CD4-positive, alpha-beta T cell treated with Interleukin-15 for 4 hours (primary cell): ENCODE data around the gene TUBB1.

Experiments used
- DNase-seq: peaks from one replicate; pipeline ENCODE4 v3.0.0-alpha.2; 2020; ENCODE audit warnings: low spot score

Gene TUBB1

GRCh38 chr20:59042796-59043631, 23.8 kb downstream of the TUBB1 start:
- peak; percentile 95 for DNase-seq

GRCh38 chr20:59043698-59044097, 24.5 kb downstream of the TUBB1 start:
- peak; percentile 12 for DNase-seq

- no peak for DNase-seq
These were observed 25.1 kb downstream of the TUBB1 start for GRCh38 chr20:59044295-59044694.

GRCh38 chr20:59044796-59045195, 25.6 kb downstream of the TUBB1 start:
- no peak for DNase-seq

GRCh38 chr20:59046862-59047261, 27.6 kb downstream of the TUBB1 start:
- DNase-seq = no peak

GRCh38 chr20:59047938-59048680, 28.9 kb downstream of the TUBB1 start:
- DNase-seq = no peak

GRCh38 chr20:59048681-59049030, 29.4 kb downstream of the TUBB1 start:
- DNase-seq = no peak

- no peak for DNase-seq
These were observed 31.2 kb downstream of the TUBB1 start for GRCh38 chr20:59050437-59050836.

GRCh38 chr20:59051666-59052185, 32.5 kb downstream of the TUBB1 start:
- no peak for DNase-seq

- peak; percentile 37 for DNase-seq
These were observed 36.1 kb downstream of the TUBB1 start for GRCh38 chr20:59055302-59055701.

GRCh38 chr20:59062081-59062480, 42.9 kb downstream of the TUBB1 start:
- no peak for DNase-seq

- DNase-seq = no peak
These were observed 44.4 kb downstream of the TUBB1 start for GRCh38 chr20:59063358-59064213.

- no peak for DNase-seq
These were observed 45.0 kb downstream of the TUBB1 start for GRCh38 chr20:59064214-59064722.

- no peak for DNase-seq
These were observed 49.3 kb downstream of the TUBB1 start for GRCh38 chr20:59068534-59068933.

GRCh38 chr20:59069026-59069425, 49.8 kb downstream of the TUBB1 start:
- DNase-seq = no peak

- no peak for DNase-seq
These were observed 52.0 kb downstream of the TUBB1 start for GRCh38 chr20:59071216-59071615.

GRCh38 chr20:59073582-59073981, 54.4 kb downstream of the TUBB1 start:
- no peak for DNase-seq

- no peak for DNase-seq
These were observed 55.2 kb downstream of the TUBB1 start for GRCh38 chr20:59074456-59074855.

- no peak for DNase-seq
These were observed 56.8 kb downstream of the TUBB1 start for GRCh38 chr20:59075934-59076508.
